ENCODE results near the gene CPNE4. TPM values are rescaled to one million over a fixed set of nuclear protein-coding genes. Genes with fewer than 3 reads are reported as not detected.

CPNE4 gene
- total RNA-seq, 2 donors from 2014 or later = 0.17 to 0.65 TPM

GRCh38 chr3:131883086-131883485 is 151.7 kb downstream of the CPNE4 start:
- Mint-ChIP-seq H3K9me3 (no peaks in the 10 kb centered on the region), H3K4me3 (no peak overlapping the region), H3K27me3 (ENCODE audit: low read depth) (no peaks in the 10 kb centered on the region), H3K36me3 (ENCODE audit: insufficient read depth in 2 of 2) (no peaks in the 10 kb centered on the region), H3K27ac (no peak overlapping the region), H3K4me1 (ENCODE audit: low read depth) (no peaks in the 10 kb centered on the region)
- DNase-seq = no peak
- no peak for ATAC-seq (replicated peaks in 1 of 2)

- no peaks in the 10 kb centered on the region for H3K4me1 Mint-ChIP-seq (ENCODE audit: low read depth)
- no peaks in the 10 kb centered on the region for H3K36me3 Mint-ChIP-seq (ENCODE audit: insufficient read depth in 2 of 2)
- no peak for ATAC-seq (replicated peaks in 1 of 2)
- H3K27ac Mint-ChIP-seq = no peak overlapping the region
- H3K9me3 Mint-ChIP-seq = no peaks in the 10 kb centered on the region
- no peaks in the 10 kb centered on the region for H3K27me3 Mint-ChIP-seq (ENCODE audit: low read depth)
- no peak for DNase-seq
- no peak overlapping the region for H3K4me3 Mint-ChIP-seq
These were observed 153.0 kb downstream of the CPNE4 start for GRCh38 chr3:131881777-131882176.

- Mint-ChIP-seq H3K9me3 (no peaks in the 10 kb centered on the region), H3K4me1 (ENCODE audit: low read depth) (no peaks in the 10 kb centered on the region), H3K4me3 (no peak overlapping the region), H3K36me3 (ENCODE audit: insufficient read depth in 2 of 2) (no peaks in the 10 kb centered on the region), H3K27ac (no peak overlapping the region), H3K27me3 (ENCODE audit: low read depth) (no peaks in the 10 kb centered on the region)
- ATAC-seq (replicated peaks in 1 of 2) (no peak), DNase-seq (no peak)
These were observed 153.9 kb downstream of the CPNE4 start for GRCh38 chr3:131880948-131881347.

GRCh38 chr3:131868203-131868602 is 166.6 kb downstream of the CPNE4 start:
- ATAC-seq (replicated peaks in 1 of 2) = no peak
- H3K27me3 Mint-ChIP-seq (ENCODE audit: low read depth) = peaks cover 6% of the 10 kb centered on the region

GRCh38 chr3:131856171-131856570 is 178.6 kb downstream of the CPNE4 start:
- Mint-ChIP-seq H3K27me3 (ENCODE audit: low read depth) (peaks cover 5% of the 10 kb centered on the region), H3K4me3 (no peak overlapping the region), H3K36me3 (ENCODE audit: insufficient read depth in 2 of 2) (no peaks in the 10 kb centered on the region), H3K9me3 (no peaks in the 10 kb centered on the region), H3K27ac (no peak overlapping the region), H3K4me1 (ENCODE audit: low read depth) (no peaks in the 10 kb centered on the region)
- ATAC-seq (replicated peaks in 1 of 2) (no peak), DNase-seq (no peak)

More at GRCh38 chr3:131868203-131868602, 166.6 kb downstream of the CPNE4 start:
- Mint-ChIP-seq H3K9me3 (peaks cover 0 to 3% of the 10 kb centered on the region in 2 donors), H3K36me3 (ENCODE audit: insufficient read depth in 2 of 2) (no peaks in the 10 kb centered on the region), H3K4me3 (no peak overlapping the region), H3K4me1 (ENCODE audit: low read depth) (no peaks in the 10 kb centered on the region), H3K27ac (no peak overlapping the region)
- no peak for DNase-seq

GRCh38 chr3:131850223-131850622 is 184.6 kb downstream of the CPNE4 start:
- H3K27me3 Mint-ChIP-seq (ENCODE audit: low read depth) = peaks cover 10% of the 10 kb centered on the region
- ATAC-seq (replicated peaks in 1 of 2) = no peak
- DNase-seq = no peak
- H3K4me3 Mint-ChIP-seq = no peak overlapping the region
- no peaks in the 10 kb centered on the region for H3K36me3 Mint-ChIP-seq (ENCODE audit: insufficient read depth in 2 of 2)
- no peaks in the 10 kb centered on the region for H3K4me1 Mint-ChIP-seq (ENCODE audit: low read depth)
- H3K9me3 Mint-ChIP-seq = no peaks in the 10 kb centered on the region
- no peak overlapping the region for H3K27ac Mint-ChIP-seq

GRCh38 chr3:131849616-131850015 is 185.2 kb downstream of the CPNE4 start:
- Mint-ChIP-seq H3K27me3 (ENCODE audit: low read depth) (peaks cover 12% of the 10 kb centered on the region), H3K4me1 (ENCODE audit: low read depth) (no peaks in the 10 kb centered on the region), H3K4me3 (no peak overlapping the region), H3K9me3 (no peaks in the 10 kb centered on the region), H3K36me3 (ENCODE audit: insufficient read depth in 2 of 2) (no peaks in the 10 kb centered on the region), H3K27ac (no peak overlapping the region)
- DNase-seq = no peak
- no peak for ATAC-seq (replicated peaks in 1 of 2)

GRCh38 chr3:131847966-131848510 is 186.8 kb downstream of the CPNE4 start:
- H3K36me3 Mint-ChIP-seq (ENCODE audit: insufficient read depth in 2 of 2) = no peaks in the 10 kb centered on the region
- H3K27me3 Mint-ChIP-seq (ENCODE audit: low read depth) = peaks cover 11% of the 10 kb centered on the region
- H3K27ac Mint-ChIP-seq = no peak overlapping the region
- DNase-seq (no peak), ATAC-seq (replicated peaks in 1 of 2) (no peak)
- no peaks in the 10 kb centered on the region for H3K4me1 Mint-ChIP-seq (ENCODE audit: low read depth)
- no peak overlapping the region for H3K4me3 Mint-ChIP-seq
- no peaks in the 10 kb centered on the region for H3K9me3 Mint-ChIP-seq

GRCh38 chr3:131846296-131846924 is 188.4 kb downstream of the CPNE4 start:
- Mint-ChIP-seq H3K9me3 (no peaks in the 10 kb centered on the region), H3K27me3 (ENCODE audit: low read depth) (peaks cover 11% of the 10 kb centered on the region), H3K36me3 (ENCODE audit: insufficient read depth in 2 of 2) (no peaks in the 10 kb centered on the region), H3K4me1 (ENCODE audit: low read depth) (no peaks in the 10 kb centered on the region), H3K27ac (no peak overlapping the region), H3K4me3 (no peak overlapping the region)
- no peak for DNase-seq
- ATAC-seq (replicated peaks in 1 of 2) = no peak

GRCh38 chr3:131843174-131843573 is 191.6 kb downstream of the CPNE4 start:
- DNase-seq (no peak), ATAC-seq (replicated peaks in 1 of 2) (no peak)
- Mint-ChIP-seq H3K9me3 (no peaks in the 10 kb centered on the region), H3K4me3 (no peak overlapping the region), H3K4me1 (ENCODE audit: low read depth) (no peaks in the 10 kb centered on the region), H3K27ac (no peak overlapping the region), H3K27me3 (ENCODE audit: low read depth) (peaks cover 11% of the 10 kb centered on the region), H3K36me3 (ENCODE audit: insufficient read depth in 2 of 2) (no peaks in the 10 kb centered on the region)

GRCh38 chr3:131840156-131840797 is 194.5 kb downstream of the CPNE4 start:
- Mint-ChIP-seq H3K27ac (no peak overlapping the region), H3K27me3 (ENCODE audit: low read depth) (peaks cover 12% of the 10 kb centered on the region), H3K4me1 (ENCODE audit: low read depth) (no peaks in the 10 kb centered on the region), H3K9me3 (no peaks in the 10 kb centered on the region), H3K4me3 (no peak overlapping the region), H3K36me3 (ENCODE audit: insufficient read depth in 2 of 2) (no peaks in the 10 kb centered on the region)
- no peak for ATAC-seq (replicated peaks in 1 of 2)
- no peak for DNase-seq

GRCh38 chr3:131835906-131836305 is 198.9 kb downstream of the CPNE4 start:
- ATAC-seq (replicated peaks in 1 of 2) = no peak
- no peak overlapping the region for H3K27ac Mint-ChIP-seq
- no peaks in the 10 kb centered on the region for H3K9me3 Mint-ChIP-seq
- H3K36me3 Mint-ChIP-seq (ENCODE audit: insufficient read depth in 2 of 2) = no peaks in the 10 kb centered on the region
- no peaks in the 10 kb centered on the region for H3K4me1 Mint-ChIP-seq (ENCODE audit: low read depth)
- no peak for DNase-seq
- no peak overlapping the region for H3K4me3 Mint-ChIP-seq
- peaks cover 5% of the 10 kb centered on the region for H3K27me3 Mint-ChIP-seq (ENCODE audit: low read depth)

GRCh38 chr3:131831608-131832007 is 203.2 kb downstream of the CPNE4 start:
- Mint-ChIP-seq H3K36me3 (ENCODE audit: insufficient read depth in 2 of 2) (no peaks in the 10 kb centered on the region), H3K27ac (no peak overlapping the region), H3K27me3 (ENCODE audit: low read depth) (peaks cover 9% of the 10 kb centered on the region), H3K9me3 (peaks cover 2% of the 10 kb centered on the region in 2 donors), H3K4me3 (no peak overlapping the region), H3K4me1 (ENCODE audit: low read depth) (no peaks in the 10 kb centered on the region)
- ATAC-seq (replicated peaks in 1 of 2) = no peak
- DNase-seq = no peak
